Tibial artery (tissue), 4 donors: ENCODE data around the gene TACR1.

Source experiments
- DNase-seq, 2 donors: peaks; one replicate each; pipeline ENCODE4 v3.0.0-alpha.2; 2019
- H3K27ac ChIP-seq, 2 donors: fragments of 200-600 bp; sonication (generic) in 1 of 2; 1 replicate in 1 of 2; 2 replicates in 1 of 2; pipeline ENCODE4 v1.5.1; 2018 to 2019; ENCODE audit warnings: mild to moderate bottlenecking in 1 of 2
- H3K27me3 ChIP-seq, 2 donors: fragments of 200-600 bp; sonication (generic) in 1 of 2; one replicate each; pipeline versions ENCODE4 v1.5.1 to v1.6.0; 2016 to 2019
- H3K36me3 ChIP-seq, 3 donors: fragments of 200-600 bp; sonication (generic) in 2 of 3; one replicate each; pipeline ENCODE4 v1.5.1; 2016 to 2019; ENCODE audit warnings: mild to moderate bottlenecking in 2 of 3
- H3K4me1 ChIP-seq, 4 donors: fragments of 200-600 bp; sonication (generic) in 2 of 4; 1 replicate in 3 of 4; 2 replicates in 1 of 4; pipeline ENCODE4 v1.5.1; 2016 to 2019
- H3K4me3 ChIP-seq, 2 donors: fragments of 200-600 bp; sonication (generic) in 1 of 2; 1 replicate in 1 of 2; 2 replicates in 1 of 2; pipeline ENCODE4 v1.5.1; 2018 to 2019; ENCODE audit warnings: mild to moderate bottlenecking in 2 of 2
- H3K9me3 ChIP-seq, 3 donors: fragments of 200-600 bp; sonication (generic) in 1 of 3; one replicate each; pipeline ENCODE4 v1.5.1; 2016 to 2019
- intact Hi-C: fragments of 100-400 bp; cut with DNase I; formaldehyde crosslinking; loops from one replicate; pipeline ENCODE4 v1.15.0; 2023; ENCODE audit warnings: low total_unique reads
- TF ChIP-seq, protein P1 (sequence below), 2 experiments: fragments of 200-600 bp in 1 of 2; fragments of 450-650 bp in 1 of 2; IDR thresholded peaks; one replicate each; pipeline ENCODE4 v1.5.1; 2017 to 2019; ENCODE audit warnings: antibody characterized with exemption in 2 of 2, mild to moderate bottlenecking in 1 of 2, moderate library complexity in 1 of 2

TACR1 gene

DNA sequence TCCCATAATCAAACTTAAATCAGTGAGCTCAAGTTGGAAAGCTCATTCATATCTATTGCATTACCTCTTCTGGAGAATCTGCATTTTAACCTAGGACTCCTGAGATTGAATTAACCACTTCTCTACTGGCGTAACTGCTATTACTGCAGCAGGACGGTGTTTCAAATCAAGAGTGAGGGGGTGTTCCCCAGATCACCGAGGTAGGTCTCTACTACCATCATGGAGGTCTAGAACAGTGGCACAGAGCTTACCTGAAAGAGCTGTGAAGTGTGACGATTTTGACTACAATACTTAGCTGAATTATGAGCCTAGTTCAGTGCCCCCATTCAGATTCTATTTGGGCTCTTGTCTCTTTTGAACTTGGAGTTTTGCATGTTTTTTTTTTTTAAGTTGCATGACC, 121.4 kb downstream of the TACR1 start:
- no peak overlapping the region for H3K27ac ChIP-seq
- H3K4me1 ChIP-seq: no peaks in the 10 kb centered on the region
- H3K27me3 ChIP-seq: no peaks in the 10 kb centered on the region
- TF ChIP-seq, protein P1, sequence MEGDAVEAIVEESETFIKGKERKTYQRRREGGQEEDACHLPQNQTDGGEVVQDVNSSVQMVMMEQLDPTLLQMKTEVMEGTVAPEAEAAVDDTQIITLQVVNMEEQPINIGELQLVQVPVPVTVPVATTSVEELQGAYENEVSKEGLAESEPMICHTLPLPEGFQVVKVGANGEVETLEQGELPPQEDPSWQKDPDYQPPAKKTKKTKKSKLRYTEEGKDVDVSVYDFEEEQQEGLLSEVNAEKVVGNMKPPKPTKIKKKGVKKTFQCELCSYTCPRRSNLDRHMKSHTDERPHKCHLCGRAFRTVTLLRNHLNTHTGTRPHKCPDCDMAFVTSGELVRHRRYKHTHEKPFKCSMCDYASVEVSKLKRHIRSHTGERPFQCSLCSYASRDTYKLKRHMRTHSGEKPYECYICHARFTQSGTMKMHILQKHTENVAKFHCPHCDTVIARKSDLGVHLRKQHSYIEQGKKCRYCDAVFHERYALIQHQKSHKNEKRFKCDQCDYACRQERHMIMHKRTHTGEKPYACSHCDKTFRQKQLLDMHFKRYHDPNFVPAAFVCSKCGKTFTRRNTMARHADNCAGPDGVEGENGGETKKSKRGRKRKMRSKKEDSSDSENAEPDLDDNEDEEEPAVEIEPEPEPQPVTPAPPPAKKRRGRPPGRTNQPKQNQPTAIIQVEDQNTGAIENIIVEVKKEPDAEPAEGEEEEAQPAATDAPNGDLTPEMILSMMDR (IDR thresholded peaks at IDR 0.05): no peak
- intact Hi-C loops: no loop called here
- no peaks in the 10 kb centered on the region for H3K9me3 ChIP-seq
- no peaks in the 10 kb centered on the region for H3K36me3 ChIP-seq
- H3K4me3 ChIP-seq: no peak overlapping the region
- no peak for DNase-seq

DNA sequence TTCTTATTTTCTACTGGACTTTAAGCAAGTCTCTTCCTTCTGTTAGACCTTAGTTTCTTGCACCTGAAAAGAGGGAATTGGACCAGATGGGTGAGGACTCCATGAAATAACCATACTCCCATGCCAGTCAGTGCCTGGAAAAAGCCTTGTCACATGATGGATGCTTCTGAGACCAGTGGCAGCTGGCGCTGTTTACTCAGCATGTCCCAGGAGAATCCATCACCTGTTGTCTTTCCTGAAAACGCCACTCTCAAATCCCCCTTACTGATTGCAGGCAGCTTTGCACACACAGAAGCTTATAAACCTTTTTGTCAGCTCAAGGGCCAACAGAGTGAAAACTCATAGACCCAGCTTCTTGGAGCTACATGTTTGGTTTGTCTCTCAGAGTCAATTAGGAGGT, 123.2 kb downstream of the TACR1 start:
- no peaks in the 10 kb centered on the region for H3K4me1 ChIP-seq
- TF ChIP-seq, protein P1 (IDR thresholded peaks at IDR 0.05): no peak
- H3K4me3 ChIP-seq: no peak overlapping the region
- no peak for DNase-seq
- intact Hi-C loops: no loop called here
- H3K27me3 ChIP-seq: no peaks in the 10 kb centered on the region
- H3K9me3 ChIP-seq: no peaks in the 10 kb centered on the region
- H3K36me3 ChIP-seq: no peaks in the 10 kb centered on the region
- H3K27ac ChIP-seq: no peak overlapping the region

DNA sequence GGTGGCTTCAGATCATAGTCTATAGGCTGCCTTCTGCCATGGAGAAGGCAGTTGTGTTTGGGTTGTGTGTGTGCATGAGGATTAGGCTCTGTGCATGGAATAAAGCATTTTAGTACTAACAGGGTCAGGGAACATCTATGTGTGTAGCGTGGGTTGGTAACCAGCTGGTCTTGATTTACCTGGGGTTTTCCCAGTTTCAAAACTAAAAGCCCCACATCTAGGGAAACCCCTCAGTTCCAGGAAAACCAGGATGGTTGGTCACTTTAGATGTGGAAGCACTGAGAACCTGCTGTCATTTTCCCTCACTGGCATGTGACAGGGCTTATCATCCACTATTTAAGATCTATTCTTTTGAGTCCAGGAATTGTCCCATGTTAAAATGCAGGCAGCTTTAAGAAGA, 124.6 kb downstream of the TACR1 start:
- no peak overlapping the region for H3K4me3 ChIP-seq
- H3K27me3 ChIP-seq: no peaks in the 10 kb centered on the region
- TF ChIP-seq, protein P1 (IDR thresholded peaks at IDR 0.05): no peak
- intact Hi-C loops: no loop called here
- no peaks in the 10 kb centered on the region for H3K9me3 ChIP-seq
- H3K27ac ChIP-seq: no peak overlapping the region
- no peak for DNase-seq
- H3K4me1 ChIP-seq: no peaks in the 10 kb centered on the region
- no peaks in the 10 kb centered on the region for H3K36me3 ChIP-seq

DNA sequence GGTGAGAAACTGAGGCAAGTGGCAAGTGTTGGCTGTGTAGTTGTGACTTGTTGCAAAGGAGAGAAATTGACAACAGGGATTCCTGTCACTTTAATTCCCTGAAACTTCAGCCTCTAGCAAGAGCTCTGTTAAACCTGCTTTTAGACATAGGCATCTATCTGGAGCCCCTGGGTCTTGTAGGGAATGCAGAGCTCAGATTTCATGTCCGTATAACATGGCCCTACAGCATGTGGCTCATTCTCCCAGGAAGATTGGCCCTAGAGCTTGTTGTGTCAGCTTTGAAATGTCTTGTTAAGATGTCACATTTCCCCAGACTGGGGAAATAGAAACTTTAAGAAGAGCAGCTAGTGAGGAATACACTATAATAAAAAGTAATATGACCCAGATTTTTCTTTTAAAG, 125.1 kb downstream of the TACR1 start:
- DNase-seq: no peak
- Histone ChIP-seq H3K4me1 (no peaks in the 10 kb centered on the region), H3K9me3 (no peaks in the 10 kb centered on the region), H3K4me3 (no peak overlapping the region), H3K27ac (no peak overlapping the region), H3K27me3 (no peaks in the 10 kb centered on the region), H3K36me3 (no peaks in the 10 kb centered on the region)
- TF ChIP-seq, protein P1 (IDR thresholded peaks at IDR 0.05): no peak
- intact Hi-C loops: no loop called here

DNA sequence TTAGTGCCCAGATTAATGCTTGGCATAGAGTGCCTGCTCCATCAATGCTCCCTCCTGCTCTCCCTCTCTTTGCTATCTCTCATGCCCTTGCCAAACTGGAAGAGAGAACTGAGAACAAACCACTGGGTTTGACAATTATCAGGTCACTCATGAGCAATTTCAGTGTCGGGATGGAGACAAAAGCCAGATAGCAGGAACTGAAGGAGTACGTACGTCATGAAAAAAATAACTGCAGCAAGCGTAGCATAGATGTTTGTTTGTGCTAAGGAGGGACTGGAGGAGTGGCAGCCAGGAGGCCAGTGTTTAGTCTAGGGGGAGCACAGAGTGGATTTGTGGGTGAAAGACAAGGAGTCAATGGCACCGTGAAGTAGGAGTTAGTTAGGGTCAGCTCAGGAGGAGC, 127.6 kb downstream of the TACR1 start:
- Histone ChIP-seq H3K27ac (no peak overlapping the region), H3K36me3 (no peaks in the 10 kb centered on the region), H3K4me3 (no peak overlapping the region), H3K27me3 (no peaks in the 10 kb centered on the region), H3K4me1 (no peaks in the 10 kb centered on the region), H3K9me3 (no peaks in the 10 kb centered on the region)
- TF ChIP-seq, protein P1 (IDR thresholded peaks at IDR 0.05): no peak
- intact Hi-C loops: no loop called here
- DNase-seq: no peak

DNA sequence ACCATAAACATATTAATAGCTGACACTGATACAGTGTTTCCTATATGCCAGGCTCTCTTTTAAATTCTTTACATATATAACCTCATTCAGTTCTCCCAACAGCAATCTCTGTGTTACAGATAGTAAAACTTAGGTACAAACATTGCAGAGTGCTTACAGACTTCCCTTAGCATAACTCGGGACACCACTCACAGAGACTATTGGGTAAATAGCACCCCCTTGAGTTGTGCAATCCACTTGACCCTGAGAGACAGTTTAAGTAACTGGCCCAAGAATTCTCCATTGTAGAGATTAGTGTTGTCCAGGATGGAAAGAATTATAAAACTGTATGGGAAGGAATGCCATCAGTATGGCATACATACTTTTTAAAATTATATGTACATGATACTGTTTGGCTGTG, 130.8 kb downstream of the TACR1 start:
- intact Hi-C loops: no loop called here
- no peak overlapping the region for H3K4me3 ChIP-seq
- no peaks in the 10 kb centered on the region for H3K36me3 ChIP-seq
- no peaks in the 10 kb centered on the region for H3K9me3 ChIP-seq
- TF ChIP-seq, protein P1 (IDR thresholded peaks at IDR 0.05): no peak
- H3K4me1 ChIP-seq: no peaks in the 10 kb centered on the region
- no peak for DNase-seq
- no peak overlapping the region for H3K27ac ChIP-seq
- no peaks in the 10 kb centered on the region for H3K27me3 ChIP-seq
